ENCODE measurements around the gene IGLON5. TPM values are rescaled to one million over a fixed set of nuclear protein-coding genes. Genes with fewer than 3 reads are reported as not detected.

Gene IGLON5
- total RNA-seq, 1 donor from 2014 or later = not detected

- H3K9ac ChIP-seq (ENCODE audit: low read depth in 1 of 3, low read length in 3 of 3) = no peak overlapping the region
- H3K4me3 ChIP-seq (ENCODE audit: low read length in 3 of 3) = no peak overlapping the region
- no peak overlapping the region for H3K27ac ChIP-seq (ENCODE audit: low read depth, low read length)
- peaks cover 18 to 33% (median 18%) of the 10 kb centered on the region in 3 donors for H3K27me3 ChIP-seq (ENCODE audit: control insufficient read depth in 3 of 3, insufficient read depth in 3 of 3, low read length in 3 of 3)
- H3K4me1 ChIP-seq (ENCODE audit: control insufficient read depth in 3 of 3, insufficient read depth in 3 of 3, low read length in 3 of 3) = no peaks in the 10 kb centered on the region
- peaks cover 0 to 3% (median 0%) of the 10 kb centered on the region in 3 donors for H3K9me3 ChIP-seq (ENCODE audit: control insufficient read depth in 3 of 3, low read length in 3 of 3)
- no peaks in the 10 kb centered on the region for H3K36me3 ChIP-seq (ENCODE audit: control insufficient read depth in 3 of 3, insufficient read depth in 3 of 3, low read length in 3 of 3)
Observed at GRCh38 chr19:51316688-51317087, 5.2 kb downstream of the IGLON5 start.

- Histone ChIP-seq H3K4me3 (ENCODE audit: low read length in 3 of 3) (no peak overlapping the region), H3K9me3 (ENCODE audit: control insufficient read depth in 3 of 3, low read length in 3 of 3) (peaks cover 0 to 3% (median 0%) of the 10 kb centered on the region in 3 donors), H3K27ac (ENCODE audit: low read depth, low read length) (no peak overlapping the region), H3K27me3 (ENCODE audit: control insufficient read depth in 3 of 3, insufficient read depth in 3 of 3, low read length in 3 of 3) (peaks cover 12 to 32% (median 17%) of the 10 kb centered on the region in 3 donors), H3K36me3 (ENCODE audit: control insufficient read depth in 3 of 3, insufficient read depth in 3 of 3, low read length in 3 of 3) (no peaks in the 10 kb centered on the region), H3K4me1 (ENCODE audit: control insufficient read depth in 3 of 3, insufficient read depth in 3 of 3, low read length in 3 of 3) (no peaks in the 10 kb centered on the region), H3K9ac (ENCODE audit: low read depth in 1 of 3, low read length in 3 of 3) (no peak overlapping the region)
Observed at GRCh38 chr19:51317376-51317775, 5.9 kb downstream of the IGLON5 start.

GRCh38 chr19:51317968-51318367, 6.5 kb downstream of the IGLON5 start:
- Histone ChIP-seq H3K27ac (ENCODE audit: low read depth, low read length) (no peak overlapping the region), H3K4me3 (ENCODE audit: low read length in 3 of 3) (no peak overlapping the region), H3K36me3 (ENCODE audit: control insufficient read depth in 3 of 3, insufficient read depth in 3 of 3, low read length in 3 of 3) (no peaks in the 10 kb centered on the region), H3K9me3 (ENCODE audit: control insufficient read depth in 3 of 3, low read length in 3 of 3) (peaks cover 0 to 3% (median 0%) of the 10 kb centered on the region in 3 donors), H3K9ac (ENCODE audit: low read depth in 1 of 3, low read length in 3 of 3) (no peak overlapping the region), H3K4me1 (ENCODE audit: control insufficient read depth in 3 of 3, insufficient read depth in 3 of 3, low read length in 3 of 3) (no peaks in the 10 kb centered on the region), H3K27me3 (ENCODE audit: control insufficient read depth in 3 of 3, insufficient read depth in 3 of 3, low read length in 3 of 3) (peaks cover 10 to 33% (median 12%) of the 10 kb centered on the region in 3 donors)

- no peaks in the 10 kb centered on the region for H3K36me3 ChIP-seq (ENCODE audit: control insufficient read depth in 3 of 3, insufficient read depth in 3 of 3, low read length in 3 of 3)
- no peaks in the 10 kb centered on the region for H3K4me1 ChIP-seq (ENCODE audit: control insufficient read depth in 3 of 3, insufficient read depth in 3 of 3, low read length in 3 of 3)
- peaks cover 0 to 3% (median 0%) of the 10 kb centered on the region in 3 donors for H3K9me3 ChIP-seq (ENCODE audit: control insufficient read depth in 3 of 3, low read length in 3 of 3)
- H3K4me3 ChIP-seq (ENCODE audit: low read length in 3 of 3) = no peak overlapping the region
- peaks cover 11 to 39% (median 16%) of the 10 kb centered on the region in 3 donors for H3K27me3 ChIP-seq (ENCODE audit: control insufficient read depth in 3 of 3, insufficient read depth in 3 of 3, low read length in 3 of 3)
- H3K27ac ChIP-seq (ENCODE audit: low read depth, low read length) = no peak overlapping the region
- H3K9ac ChIP-seq (ENCODE audit: low read depth in 1 of 3, low read length in 3 of 3) = no peak overlapping the region
Observed at GRCh38 chr19:51318687-51319648, 7.5 kb downstream of the IGLON5 start.

- no peaks in the 10 kb centered on the region for H3K4me1 ChIP-seq (ENCODE audit: control insufficient read depth in 3 of 3, insufficient read depth in 3 of 3, low read length in 3 of 3)
- H3K36me3 ChIP-seq (ENCODE audit: control insufficient read depth in 3 of 3, insufficient read depth in 3 of 3, low read length in 3 of 3) = no peaks in the 10 kb centered on the region
- H3K9me3 ChIP-seq (ENCODE audit: control insufficient read depth in 3 of 3, low read length in 3 of 3) = no peaks in the 10 kb centered on the region
- H3K27me3 ChIP-seq (ENCODE audit: control insufficient read depth in 3 of 3, insufficient read depth in 3 of 3, low read length in 3 of 3) = peaks cover 16 to 41% (median 23%) of the 10 kb centered on the region in 3 donors
- H3K27ac ChIP-seq (ENCODE audit: low read depth, low read length) = no peak overlapping the region
- no peak overlapping the region for H3K4me3 ChIP-seq (ENCODE audit: low read length in 3 of 3)
- H3K9ac ChIP-seq (ENCODE audit: low read depth in 1 of 3, low read length in 3 of 3) = no peak overlapping the region
Observed at GRCh38 chr19:51319649-51320279, 8.3 kb downstream of the IGLON5 start.

- peaks cover 16 to 41% (median 23%) of the 10 kb centered on the region in 3 donors for H3K27me3 ChIP-seq (ENCODE audit: control insufficient read depth in 3 of 3, insufficient read depth in 3 of 3, low read length in 3 of 3)
- H3K36me3 ChIP-seq (ENCODE audit: control insufficient read depth in 3 of 3, insufficient read depth in 3 of 3, low read length in 3 of 3) = no peaks in the 10 kb centered on the region
- H3K9ac ChIP-seq (ENCODE audit: low read depth in 1 of 3, low read length in 3 of 3) = no peak overlapping the region
- no peaks in the 10 kb centered on the region for H3K4me1 ChIP-seq (ENCODE audit: control insufficient read depth in 3 of 3, insufficient read depth in 3 of 3, low read length in 3 of 3)
- H3K4me3 ChIP-seq (ENCODE audit: low read length in 3 of 3) = no peak overlapping the region
- no peak overlapping the region for H3K27ac ChIP-seq (ENCODE audit: low read depth, low read length)
- no peaks in the 10 kb centered on the region for H3K9me3 ChIP-seq (ENCODE audit: control insufficient read depth in 3 of 3, low read length in 3 of 3)
Observed at GRCh38 chr19:51320280-51320657, 8.8 kb downstream of the IGLON5 start.

GRCh38 chr19:51321799-51322198, 10.4 kb downstream of the IGLON5 start:
- Histone ChIP-seq H3K9ac (ENCODE audit: low read depth in 1 of 3, low read length in 3 of 3) (no peak overlapping the region), H3K4me3 (ENCODE audit: low read length in 3 of 3) (no peak overlapping the region), H3K27me3 (ENCODE audit: control insufficient read depth in 3 of 3, insufficient read depth in 3 of 3, low read length in 3 of 3) (peaks cover 25 to 52% (median 35%) of the 10 kb centered on the region in 3 donors), H3K4me1 (ENCODE audit: control insufficient read depth in 3 of 3, insufficient read depth in 3 of 3, low read length in 3 of 3) (no peaks in the 10 kb centered on the region), H3K36me3 (ENCODE audit: control insufficient read depth in 3 of 3, insufficient read depth in 3 of 3, low read length in 3 of 3) (no peaks in the 10 kb centered on the region), H3K9me3 (ENCODE audit: control insufficient read depth in 3 of 3, low read length in 3 of 3) (no peaks in the 10 kb centered on the region), H3K27ac (ENCODE audit: low read depth, low read length) (no peak overlapping the region)

- Histone ChIP-seq H3K4me3 (ENCODE audit: low read length in 3 of 3) (no peak overlapping the region), H3K9me3 (ENCODE audit: control insufficient read depth in 3 of 3, low read length in 3 of 3) (no peaks in the 10 kb centered on the region), H3K9ac (ENCODE audit: low read depth in 1 of 3, low read length in 3 of 3) (no peak overlapping the region), H3K27ac (ENCODE audit: low read depth, low read length) (no peak overlapping the region), H3K4me1 (ENCODE audit: control insufficient read depth in 3 of 3, insufficient read depth in 3 of 3, low read length in 3 of 3) (no peaks in the 10 kb centered on the region), H3K27me3 (ENCODE audit: control insufficient read depth in 3 of 3, insufficient read depth in 3 of 3, low read length in 3 of 3) (peaks cover 29 to 63% (median 48%) of the 10 kb centered on the region in 3 donors), H3K36me3 (ENCODE audit: control insufficient read depth in 3 of 3, insufficient read depth in 3 of 3, low read length in 3 of 3) (no peaks in the 10 kb centered on the region)
Observed at GRCh38 chr19:51323481-51324166, 12.2 kb downstream of the IGLON5 start.

- no peak overlapping the region for H3K27ac ChIP-seq (ENCODE audit: low read depth, low read length)
- no peaks in the 10 kb centered on the region for H3K9me3 ChIP-seq (ENCODE audit: control insufficient read depth in 3 of 3, low read length in 3 of 3)
- no peak overlapping the region for H3K9ac ChIP-seq (ENCODE audit: low read depth in 1 of 3, low read length in 3 of 3)
- H3K27me3 ChIP-seq (ENCODE audit: control insufficient read depth in 3 of 3, insufficient read depth in 3 of 3, low read length in 3 of 3) = peaks cover 29 to 62% (median 51%) of the 10 kb centered on the region in 3 donors
- no peaks in the 10 kb centered on the region for H3K36me3 ChIP-seq (ENCODE audit: control insufficient read depth in 3 of 3, insufficient read depth in 3 of 3, low read length in 3 of 3)
- H3K4me1 ChIP-seq (ENCODE audit: control insufficient read depth in 3 of 3, insufficient read depth in 3 of 3, low read length in 3 of 3) = no peaks in the 10 kb centered on the region
- no peak overlapping the region for H3K4me3 ChIP-seq (ENCODE audit: low read length in 3 of 3)
Observed at GRCh38 chr19:51324167-51324481, 12.7 kb downstream of the IGLON5 start.

All from skeletal muscle tissue (tissue), 4 donors.